GM12872 (cell line): ENCODE measurements around the gene TAMALIN.

Source experiments
- CTCF ChIP-seq: IDR thresholded peaks from 3 replicates; pipeline ENCODE4 v1.5.1; 2011; ENCODE audit warnings: low read depth, mild to moderate bottlenecking, low read length, moderate library complexity; ENCODE audit not compliant: insufficient read depth

The TAMALIN gene

GRCh38 chr12:51985154-51985835 lies 21.5 kb upstream of the TAMALIN start:
- no peak for TF ChIP-seq CTCF

GRCh38 chr12:51986834-51987233 lies 19.9 kb upstream of the TAMALIN start:
- no peak for TF ChIP-seq CTCF

GRCh38 chr12:51992246-51992645 lies 14.5 kb upstream of the TAMALIN start:
- no peak for TF ChIP-seq CTCF

- no peak for TF ChIP-seq CTCF
Observed at GRCh38 chr12:51994539-51994820, 12.3 kb upstream of the TAMALIN start.

- no peak for TF ChIP-seq CTCF
Observed at GRCh38 chr12:51994959-51995358, 11.8 kb upstream of the TAMALIN start.

GRCh38 chr12:51997136-51997535 lies 9.6 kb upstream of the TAMALIN start:
- no peak for TF ChIP-seq CTCF

GRCh38 chr12:52003016-52003550 lies 3.7 kb upstream of the TAMALIN start:
- TF ChIP-seq CTCF: no peak
